Activated CD4-positive, CD25-positive, alpha-beta regulatory T cell treated with anti-CD3 and anti-CD28 coated beads, Interleukin-2, amount 50 U/mL, for 72 hours (primary cell): ENCODE measurements around the gene NOTUM.
"Not testable (repeated sequence)": the region's sequence is repeated elsewhere in the genome, so short reads cannot be mapped to it uniquely, and the experiment has no call there.

ENCODE experiments used
- DNase-seq: peaks from one replicate; pipeline ENCODE4 v3.0.0; 2021

The NOTUM gene

GRCh38 chr17:81995463-81996231 lies 34.7 kb upstream of the NOTUM start:
- no peak for DNase-seq

- no peak for DNase-seq
Measured at GRCh38 chr17:81994593-81995462, 33.8 kb upstream of the NOTUM start.

- no peak for DNase-seq
Measured at GRCh38 chr17:81993729-81994592, 33.0 kb upstream of the NOTUM start.

- DNase-seq, result no peak
Measured at GRCh38 chr17:81992306-81993102, 31.5 kb upstream of the NOTUM start.

GRCh38 chr17:81991684-81992305 lies 30.8 kb upstream of the NOTUM start:
- DNase-seq, result no peak

- DNase-seq, result no peak
Measured at GRCh38 chr17:81990836-81991683, 30.1 kb upstream of the NOTUM start.

- DNase-seq, result no peak
Measured at GRCh38 chr17:81987161-81987770, 26.3 kb upstream of the NOTUM start.

- DNase-seq, result no peak
Measured at GRCh38 chr17:81986606-81987005, 25.6 kb upstream of the NOTUM start.

- DNase-seq, result no peak
Measured at GRCh38 chr17:81984773-81985410, 23.9 kb upstream of the NOTUM start.

GRCh38 chr17:81983639-81984373 lies 22.8 kb upstream of the NOTUM start:
- no peak for DNase-seq

- no peak for DNase-seq
Measured at GRCh38 chr17:81983011-81983638, 22.1 kb upstream of the NOTUM start.

GRCh38 chr17:81981511-81981910 lies 20.5 kb upstream of the NOTUM start:
- DNase-seq, result not testable (repeated sequence)

GRCh38 chr17:81980707-81981343 lies 19.8 kb upstream of the NOTUM start:
- DNase-seq, result no peak

- DNase-seq, result no peak
Measured at GRCh38 chr17:81980122-81980521, 19.1 kb upstream of the NOTUM start.

- no peak for DNase-seq
Measured at GRCh38 chr17:81978524-81979298, 17.7 kb upstream of the NOTUM start.

GRCh38 chr17:81977211-81977808 lies 16.3 kb upstream of the NOTUM start, which contains the start of gene ASPSCR1:
ASPSCR1 (plus strand) TSS chr17:81977629; CDS start chr17:81977647, 18 bp downstream.
- peak; percentile 93 for DNase-seq
